ENCODE data around the gene SAMD11.
A peak's percentile ranks its signal among the peaks of the same experiment; 100 is the strongest.

SAMD11 gene

DNA sequence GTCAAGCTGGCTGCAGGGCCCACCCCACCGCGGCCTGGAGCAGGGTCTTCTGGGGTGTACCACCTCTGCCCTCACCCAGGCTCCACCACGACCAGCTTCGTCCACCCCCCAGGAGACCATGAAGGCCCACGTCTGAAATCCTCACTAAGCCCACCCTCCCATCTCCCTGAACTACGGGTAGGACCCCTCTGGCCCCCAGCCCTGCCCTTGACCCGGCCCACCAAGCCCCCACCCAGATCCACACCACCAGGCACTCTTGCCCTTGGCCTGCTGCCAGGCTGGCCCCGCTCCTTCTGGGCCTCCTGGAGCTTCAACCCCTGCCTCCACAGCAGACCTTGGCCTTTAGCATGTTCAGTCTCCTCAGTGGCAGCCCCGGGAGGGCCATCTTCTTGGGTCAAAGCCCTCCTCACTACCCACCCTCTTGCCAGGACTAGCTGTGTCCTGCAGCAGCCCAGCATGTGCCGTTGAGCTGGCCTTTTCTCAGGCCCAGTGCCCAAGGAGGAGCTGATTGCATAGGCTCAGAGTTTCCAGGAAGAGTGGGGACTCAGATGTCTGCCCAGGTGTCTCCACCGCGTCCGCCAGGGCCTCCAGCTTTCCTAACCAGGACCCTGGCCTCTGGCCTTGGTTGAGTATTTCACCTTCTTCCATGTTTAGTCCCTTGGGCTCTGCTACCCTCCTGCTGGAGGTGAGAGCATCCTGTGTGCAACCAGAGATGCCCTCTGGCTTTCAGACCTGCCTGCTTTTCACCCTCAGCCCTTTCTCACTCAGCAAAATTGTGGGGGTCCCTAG lies 17.7 kb upstream of the SAMD11 start:
- no peak for DNase-seq

DNA sequence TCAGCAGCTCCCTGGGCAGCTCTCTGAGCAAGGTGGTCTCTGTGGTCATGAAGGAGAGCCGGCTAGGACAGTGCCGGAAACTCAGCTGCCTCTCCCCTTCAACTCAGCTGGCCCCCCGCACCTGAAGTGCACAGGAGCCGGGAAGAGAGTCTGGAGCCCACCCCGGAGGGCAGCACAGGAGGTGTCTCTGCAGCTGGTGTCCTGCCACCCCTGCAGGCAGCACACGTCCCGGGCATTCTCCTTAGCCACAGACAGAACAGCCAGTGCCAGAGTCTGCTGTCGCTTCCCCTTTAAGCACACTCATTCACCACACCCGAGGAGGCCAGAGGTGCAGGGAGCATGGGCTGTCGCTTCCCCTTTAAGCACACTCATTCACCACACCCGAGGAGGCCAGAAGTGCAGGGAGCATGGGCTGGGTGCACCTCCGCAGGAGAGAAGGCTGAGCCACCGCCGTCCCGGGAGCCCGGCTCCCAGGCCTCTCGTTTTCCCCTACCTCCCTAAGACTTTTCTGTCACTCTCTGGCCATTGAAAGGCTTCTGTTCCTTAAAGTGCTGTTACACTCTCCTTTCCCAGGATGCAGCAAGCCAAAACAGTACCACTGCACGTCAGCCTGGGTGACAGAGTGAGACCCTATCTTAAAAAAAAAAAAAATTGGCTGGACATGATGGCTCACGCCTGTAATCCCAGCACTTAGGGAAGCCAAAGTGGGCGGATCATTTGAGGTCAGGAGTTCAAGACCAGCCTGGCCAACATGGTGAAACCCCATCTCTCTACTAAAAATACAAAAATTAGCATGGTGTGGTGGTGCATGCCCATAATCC lies 16.9 kb upstream of the SAMD11 start:
- peak; percentile 92 for DNase-seq

DNA sequence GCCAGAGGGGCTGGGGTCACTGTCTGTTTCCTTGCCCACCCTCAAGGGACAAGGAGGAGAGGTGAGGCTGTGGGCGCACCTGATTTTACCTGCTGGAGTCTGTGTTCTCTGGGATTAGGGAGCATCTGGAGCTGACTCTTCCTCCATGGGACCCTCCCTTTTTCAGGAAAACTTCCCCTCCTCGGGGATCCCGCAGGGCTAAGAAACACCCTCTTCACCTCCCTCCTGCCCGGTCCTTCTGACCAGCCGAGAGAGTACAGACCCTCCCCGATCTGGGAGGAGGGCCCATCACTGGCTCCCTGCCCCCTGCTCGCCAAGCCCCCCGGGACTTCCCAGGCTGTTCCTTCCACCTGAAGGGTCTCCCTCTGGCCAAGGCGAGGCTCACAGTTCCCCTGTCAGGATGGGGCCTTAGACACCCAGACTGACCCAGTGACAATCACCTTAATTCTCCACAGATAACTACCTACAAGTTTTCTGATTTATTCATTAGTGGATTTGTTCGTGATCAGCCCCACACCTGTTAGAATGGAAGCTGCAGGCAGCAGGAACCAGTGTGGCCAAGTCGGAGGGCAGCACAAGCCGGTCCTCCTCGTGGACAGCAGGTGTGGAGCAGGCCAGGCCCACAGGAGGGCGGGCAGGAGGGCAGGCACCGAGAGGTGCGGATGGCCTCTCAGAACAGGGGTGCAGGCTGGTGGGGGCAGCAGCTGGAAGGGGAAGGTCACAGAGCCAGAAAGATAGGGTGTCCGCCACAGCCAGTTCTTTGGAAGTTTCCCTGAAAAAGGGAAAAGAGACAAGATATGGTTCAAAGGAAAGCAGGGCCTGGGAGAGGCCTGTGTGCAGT lies 15.9 kb upstream of the SAMD11 start:
- no peak for DNase-seq

DNA sequence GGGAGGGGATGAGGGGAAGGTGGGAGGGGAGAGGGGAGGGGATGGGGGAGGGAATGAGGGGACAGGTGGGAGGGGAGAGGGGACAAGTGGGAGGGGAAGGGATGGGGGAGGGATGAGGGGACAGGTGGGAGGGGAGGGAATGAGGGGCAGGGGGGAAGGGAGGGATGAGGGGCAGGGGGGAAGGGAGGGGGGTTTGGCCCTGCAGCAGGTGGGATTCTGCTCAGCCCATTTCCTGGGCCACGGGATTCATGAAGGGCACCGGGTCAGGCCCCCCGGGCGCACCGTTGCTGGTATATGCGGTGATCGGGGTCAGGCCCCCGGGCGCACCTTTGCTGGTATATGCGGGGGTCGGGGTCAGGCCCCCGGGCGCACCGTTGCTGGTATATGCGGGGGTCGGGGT lies 15.1 kb upstream of the SAMD11 start:
- DNase-seq: no peak

DNA sequence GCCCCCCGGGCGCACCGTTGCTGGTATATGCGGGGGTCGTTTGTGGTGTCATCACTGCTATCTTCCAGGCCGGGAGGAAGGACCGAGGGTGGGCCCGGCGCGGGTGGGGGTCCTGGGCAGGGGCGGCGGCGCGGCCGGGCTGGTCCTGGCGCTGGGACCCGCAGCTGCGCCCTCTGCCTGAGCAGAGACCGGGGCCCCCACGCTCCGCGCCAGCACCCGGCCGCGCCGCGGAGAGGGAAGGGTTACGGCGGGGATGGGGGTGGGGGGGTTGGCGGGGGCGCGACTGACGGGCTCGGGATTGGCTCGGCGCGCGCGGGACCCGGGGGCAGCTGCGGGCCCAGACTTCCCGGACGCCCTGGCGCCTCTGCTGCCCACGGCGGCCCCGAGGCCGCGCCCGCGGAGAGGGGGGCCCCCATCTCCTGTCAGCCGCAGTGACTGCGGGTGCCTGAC lies 13.8 kb upstream of the SAMD11 start:
- DNase-seq: no peak

DNA sequence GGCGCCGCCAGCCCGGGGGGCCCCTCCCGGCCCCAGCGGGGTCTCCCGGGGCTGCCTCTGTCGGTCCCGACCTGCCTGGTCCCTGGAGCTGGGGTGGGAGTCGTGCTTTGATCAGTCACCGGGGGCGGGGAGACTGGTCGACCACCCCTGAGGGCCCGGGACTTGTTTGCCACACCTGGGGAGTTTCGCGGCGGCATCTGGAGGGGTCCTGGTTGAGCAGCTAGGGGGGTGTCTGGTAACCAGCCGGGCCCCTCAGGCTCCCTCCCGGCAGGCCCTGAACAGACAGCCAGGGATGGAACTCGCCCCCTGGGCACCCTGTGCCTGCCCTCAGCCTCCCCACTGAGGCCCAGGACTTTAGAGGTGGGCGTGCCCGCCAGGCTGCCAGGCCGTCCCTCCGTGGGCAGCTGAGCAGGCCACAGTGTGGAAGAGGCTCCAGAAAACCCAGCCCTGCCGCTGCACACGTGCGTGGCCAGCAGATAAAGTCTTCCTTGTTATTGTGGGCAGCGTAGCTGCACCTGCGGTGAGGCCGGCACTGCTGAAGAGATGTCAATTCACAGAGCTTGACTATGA lies 13.3 kb upstream of the SAMD11 start:
- DNase-seq: no peak

DNA sequence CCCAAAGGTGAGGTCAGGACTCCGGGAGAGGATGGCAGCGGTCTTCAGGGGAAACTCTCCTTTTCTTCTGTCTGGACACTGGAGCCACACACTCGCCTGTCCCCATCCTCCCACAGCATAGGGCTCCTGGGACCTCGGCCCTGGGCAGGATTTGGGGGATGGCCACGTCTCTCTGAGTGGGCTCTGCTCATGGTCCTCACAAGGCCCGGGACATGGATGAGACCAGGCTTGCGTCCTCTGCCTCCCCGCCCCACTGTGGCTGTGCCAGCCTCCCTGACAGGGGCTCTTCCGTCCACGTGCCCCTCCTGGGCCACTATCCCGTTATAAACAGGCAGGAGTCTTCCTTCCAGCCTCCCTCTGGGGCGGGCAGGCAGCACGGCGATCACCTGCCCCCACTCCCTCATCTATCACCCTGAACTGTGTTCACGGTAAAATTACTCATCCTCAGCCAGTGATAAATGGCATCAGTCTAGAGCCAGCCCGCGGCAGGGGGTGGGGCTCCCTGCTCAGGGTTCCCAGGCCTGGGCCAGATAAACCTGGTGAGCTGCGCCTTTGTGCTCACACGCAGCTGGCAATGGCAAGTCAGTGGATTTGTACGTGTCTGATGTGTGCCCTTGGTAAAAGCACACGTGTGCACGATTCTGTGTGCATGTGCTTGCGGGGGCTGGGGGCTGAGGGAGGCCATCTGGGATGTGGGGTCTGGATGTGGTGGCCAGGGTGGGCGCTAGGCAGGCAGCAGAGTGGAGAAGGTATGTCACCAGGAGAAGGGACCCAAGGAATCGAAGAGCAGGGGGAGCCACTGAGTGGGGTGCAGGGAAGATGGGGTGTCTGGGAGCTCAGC lies 12.6 kb upstream of the SAMD11 start:
- peak; percentile 52 for DNase-seq

DNA sequence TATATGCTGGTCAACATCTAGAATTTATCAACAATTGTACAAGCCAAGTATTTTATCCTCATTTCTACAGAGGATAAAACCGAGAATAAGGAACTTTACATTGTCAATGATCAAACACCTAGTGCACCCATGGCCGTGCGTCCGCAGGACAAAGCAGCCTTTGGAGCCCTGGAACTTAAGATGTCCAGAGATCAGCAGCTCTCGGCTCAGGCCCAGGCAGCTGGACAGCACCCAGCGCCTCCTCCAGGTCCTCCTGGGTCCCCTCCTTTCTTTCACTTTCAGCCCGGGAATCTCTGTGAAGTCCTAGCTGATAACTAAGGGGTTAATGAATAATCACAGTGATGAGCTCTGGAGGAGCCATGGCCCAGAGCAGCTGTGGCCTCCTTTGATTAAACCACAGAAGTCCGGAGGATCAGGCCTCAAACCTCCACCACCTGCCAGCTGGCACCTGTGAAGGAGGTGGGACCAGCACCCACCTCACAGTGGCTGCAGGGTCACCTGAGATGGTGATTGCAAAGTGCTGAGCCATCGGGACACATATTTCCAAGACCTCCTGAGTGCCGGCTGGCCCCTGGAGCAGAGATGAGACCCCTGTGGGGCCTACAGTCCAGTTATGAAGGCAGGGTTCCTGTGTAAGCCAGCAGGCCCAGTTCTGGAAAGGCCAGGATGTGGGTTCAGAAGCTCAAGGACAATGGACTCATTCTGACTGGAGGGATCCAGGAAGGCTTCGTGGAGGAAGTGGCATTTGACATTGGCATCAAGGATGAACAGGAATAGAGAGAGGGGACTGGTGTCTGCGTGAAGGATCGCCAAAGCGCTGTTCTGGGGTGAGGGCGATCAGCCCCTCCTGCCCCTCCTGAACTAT lies 11.6 kb upstream of the SAMD11 start:
- no peak for DNase-seq

DNA sequence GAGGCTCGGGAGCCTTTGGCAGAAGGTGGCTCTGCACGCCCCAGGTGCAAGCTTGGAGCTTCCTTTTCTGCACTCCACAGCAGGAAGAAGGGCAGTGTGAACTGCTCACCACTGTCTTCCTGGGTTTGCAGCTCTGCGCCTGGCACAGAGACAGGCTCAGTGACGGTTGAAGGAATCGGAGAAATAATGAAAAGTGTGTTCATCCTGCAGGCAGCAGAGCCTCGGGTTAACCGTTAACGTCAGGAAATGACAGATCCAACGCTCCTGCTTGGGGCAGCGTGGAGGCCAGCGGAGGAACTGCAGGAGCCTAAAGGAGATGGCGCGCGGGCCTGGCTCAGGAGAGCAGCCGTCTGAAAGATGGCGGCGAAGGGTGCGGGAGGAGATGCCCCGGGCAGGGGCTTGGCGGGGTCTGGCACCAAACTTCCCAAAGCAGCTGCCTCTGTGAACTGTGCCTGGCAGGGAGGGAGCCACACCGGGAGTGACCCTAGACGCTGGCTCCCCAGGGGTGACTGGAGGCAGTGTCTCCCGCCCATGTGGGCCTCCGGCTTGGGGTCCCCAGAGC lies 10.9 kb upstream of the SAMD11 start:
- DNase-seq: no peak

DNA sequence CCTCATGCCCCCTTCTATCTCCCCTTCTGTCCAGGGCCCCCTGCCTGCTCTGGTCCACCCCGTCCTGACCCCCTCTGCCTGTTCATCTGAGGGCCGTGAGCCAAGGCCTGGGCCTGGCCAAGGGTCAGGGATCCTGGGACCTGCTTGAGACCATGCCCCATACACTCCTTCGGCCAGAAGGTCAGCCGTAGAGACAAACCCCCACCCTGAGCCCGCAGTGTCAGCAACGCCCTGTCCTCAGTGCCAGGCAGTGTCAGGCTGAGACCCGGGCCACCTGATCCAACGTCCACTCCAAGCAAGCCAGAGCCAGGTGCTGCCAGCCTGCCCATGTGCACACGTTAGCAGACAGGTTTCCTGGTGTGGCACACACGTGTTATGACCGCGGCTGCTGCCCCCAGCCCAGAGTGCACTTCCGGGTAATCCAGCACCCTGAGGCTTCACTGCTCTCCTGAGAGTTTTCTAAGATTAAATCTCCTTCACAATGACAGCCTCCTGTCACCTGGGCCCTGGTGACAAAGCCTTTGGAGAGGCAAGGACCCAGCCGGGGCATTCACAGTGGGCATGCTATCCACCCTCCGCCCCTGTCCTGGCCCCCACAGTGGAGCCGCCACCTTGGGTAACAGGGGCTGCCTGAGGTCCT lies 10.1 kb upstream of the SAMD11 start:
- no peak for DNase-seq

DNA sequence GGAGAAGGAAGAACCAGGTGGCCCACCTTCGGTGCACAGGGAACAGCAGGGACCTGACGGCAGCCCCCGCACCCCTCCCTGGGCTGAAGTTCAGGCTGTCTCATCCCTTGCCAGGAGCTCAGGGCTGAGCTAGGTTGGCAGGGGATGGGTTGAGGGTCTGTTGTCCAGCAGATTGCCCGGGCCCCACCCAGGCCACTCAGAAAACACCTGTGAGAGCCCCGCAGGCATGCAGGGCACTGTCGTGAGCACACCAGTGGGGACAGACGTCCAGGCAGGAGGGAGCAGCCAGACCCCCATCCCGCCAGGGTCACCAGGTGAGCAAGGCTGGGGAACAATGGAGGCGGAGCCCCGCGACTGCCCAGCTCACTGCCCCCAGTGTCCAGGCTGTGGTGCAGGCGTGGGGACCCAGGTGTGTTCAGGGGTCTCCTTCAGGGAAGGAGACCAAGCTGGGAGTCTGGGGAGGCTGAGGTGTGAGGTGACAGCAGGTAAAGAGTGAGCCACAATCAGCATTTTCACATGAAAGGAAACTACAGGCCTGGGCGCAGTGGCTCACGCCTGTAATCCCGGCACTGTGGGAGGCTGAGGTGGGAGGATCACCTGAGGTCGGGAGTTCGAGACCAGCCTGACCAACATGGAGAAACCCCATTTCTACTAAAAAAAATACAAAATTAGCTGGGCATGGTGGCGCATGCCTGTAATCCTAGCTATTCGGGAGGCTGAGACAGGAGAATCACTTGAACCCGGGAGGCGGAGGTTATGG lies 9.4 kb upstream of the SAMD11 start:
- no peak for DNase-seq

DNA sequence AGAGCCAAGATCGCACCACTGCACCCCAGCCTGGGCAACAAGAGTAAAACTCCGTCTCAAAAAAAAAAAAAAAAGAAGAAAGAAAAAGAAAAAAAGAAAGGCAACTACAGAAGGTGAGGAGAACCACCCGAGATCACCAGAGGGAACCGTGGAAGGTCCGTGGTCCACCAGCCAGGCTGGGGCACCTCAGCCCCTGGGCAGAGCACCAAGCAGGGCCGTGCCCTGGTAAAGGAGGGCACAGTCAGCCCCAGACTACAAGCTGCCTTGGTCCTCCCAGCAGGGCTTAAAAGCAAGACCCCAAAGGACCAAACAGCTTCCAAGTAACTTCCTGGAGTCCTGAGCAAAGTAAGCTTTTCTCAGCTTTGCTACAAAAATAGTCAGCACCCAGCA lies 8.8 kb upstream of the SAMD11 start:
- DNase-seq: no peak

DNA sequence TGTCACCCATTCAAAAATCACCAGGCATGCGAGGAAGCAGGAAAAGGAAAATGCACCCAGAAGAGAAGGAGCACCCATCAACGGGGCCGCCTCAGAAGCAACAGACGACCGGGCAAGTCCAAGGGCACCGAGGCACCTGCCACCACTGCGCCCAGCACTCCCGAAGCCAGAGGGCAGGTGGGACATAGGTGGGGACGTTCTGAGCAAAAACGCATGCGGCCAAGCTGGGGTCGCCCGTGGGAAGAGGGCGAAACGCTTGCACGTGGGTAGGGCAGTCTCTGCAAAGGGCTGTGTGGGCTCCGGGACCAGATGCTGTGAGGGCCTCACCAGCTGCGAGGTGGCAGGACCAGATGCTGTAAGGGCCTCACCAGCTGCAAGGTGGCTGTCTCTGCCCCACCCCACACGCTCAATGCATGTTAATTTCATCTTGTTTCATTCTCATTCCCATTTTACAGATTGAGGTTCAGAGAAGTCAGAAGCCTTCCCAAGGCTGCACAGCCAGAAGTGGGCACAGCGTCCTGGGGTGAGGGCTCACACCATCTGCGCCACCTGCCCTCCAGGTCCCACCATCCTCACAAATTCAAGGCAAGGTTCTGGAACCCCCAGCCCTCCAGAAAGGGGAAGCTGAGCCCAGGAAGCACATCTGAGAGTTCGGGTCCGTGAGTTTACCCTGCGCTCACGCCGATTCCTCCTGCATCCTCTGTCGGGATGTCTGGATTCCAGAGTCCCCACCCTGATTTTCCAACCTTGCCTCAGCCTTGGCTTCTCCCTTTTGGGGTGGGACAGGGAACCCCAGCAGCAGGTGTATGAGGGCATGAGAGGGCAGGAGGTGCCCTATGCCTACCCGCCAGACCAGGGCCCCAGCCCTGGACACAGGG lies 8.2 kb upstream of the SAMD11 start:
- DNase-seq: no peak

DNA sequence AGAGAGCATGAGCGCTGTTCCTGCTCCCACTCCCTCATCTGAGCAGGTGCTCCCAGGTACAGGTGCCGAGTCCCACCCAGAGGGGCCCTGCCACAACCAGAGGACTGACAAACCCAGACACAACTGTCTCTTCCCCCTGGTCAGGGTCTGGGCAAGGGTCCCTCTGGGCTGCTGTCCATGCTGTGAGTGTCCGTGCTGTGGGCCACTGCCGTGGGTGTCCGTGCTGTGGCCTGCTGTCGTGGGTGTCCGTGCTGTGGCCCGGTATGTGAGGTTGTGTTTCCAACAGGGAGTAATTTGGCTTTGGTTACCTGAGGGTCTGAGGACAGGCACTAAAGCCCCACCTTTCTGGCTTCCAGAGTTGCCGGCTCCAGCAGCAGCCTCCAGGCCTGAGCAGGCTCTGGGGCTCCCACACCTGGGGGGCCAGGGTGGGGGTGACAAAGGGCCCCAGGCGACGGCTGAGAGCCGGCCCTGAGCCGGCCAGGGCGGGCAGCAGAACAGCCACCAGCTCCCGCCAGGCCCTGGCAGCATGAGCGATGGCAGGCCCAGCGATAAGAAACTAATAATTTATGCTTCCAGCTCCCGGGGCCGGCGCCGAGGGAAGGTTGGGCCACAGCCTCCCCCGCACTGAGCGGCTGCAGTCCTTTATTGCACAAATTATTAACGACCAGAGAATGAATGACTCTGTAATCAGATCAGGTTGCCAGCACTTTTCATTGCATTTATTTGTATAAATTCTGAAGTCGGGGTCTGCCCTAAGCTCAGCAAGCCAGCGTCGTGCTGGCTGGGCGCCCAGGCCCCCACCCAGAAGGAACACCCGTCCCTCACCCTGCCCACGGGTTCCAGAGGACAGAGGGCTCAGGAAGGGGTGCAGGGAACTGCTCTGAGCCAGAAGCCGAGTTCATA lies 7.3 kb upstream of the SAMD11 start:
- DNase-seq: peak; percentile 56

DNA sequence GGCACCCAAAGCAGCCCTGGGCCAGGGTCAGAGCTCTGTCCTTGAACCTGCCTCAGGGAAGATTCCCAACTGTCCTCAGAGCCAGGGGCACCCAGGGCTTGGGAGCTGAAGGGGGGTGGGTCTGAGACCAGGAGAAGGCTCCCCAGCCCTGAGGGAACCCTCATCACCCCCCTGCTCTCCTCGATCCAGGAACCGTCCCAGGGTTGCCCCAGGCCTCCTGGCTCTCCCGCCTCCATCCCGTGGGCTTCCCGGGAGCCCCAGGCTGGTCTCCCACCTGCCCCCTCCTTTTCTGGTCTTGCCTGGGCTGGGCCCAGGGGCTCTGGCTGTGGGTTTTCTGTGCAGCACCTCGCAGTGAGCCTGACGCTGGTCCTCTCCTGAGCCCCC lies 6.7 kb upstream of the SAMD11 start:
- DNase-seq: no peak

DNA sequence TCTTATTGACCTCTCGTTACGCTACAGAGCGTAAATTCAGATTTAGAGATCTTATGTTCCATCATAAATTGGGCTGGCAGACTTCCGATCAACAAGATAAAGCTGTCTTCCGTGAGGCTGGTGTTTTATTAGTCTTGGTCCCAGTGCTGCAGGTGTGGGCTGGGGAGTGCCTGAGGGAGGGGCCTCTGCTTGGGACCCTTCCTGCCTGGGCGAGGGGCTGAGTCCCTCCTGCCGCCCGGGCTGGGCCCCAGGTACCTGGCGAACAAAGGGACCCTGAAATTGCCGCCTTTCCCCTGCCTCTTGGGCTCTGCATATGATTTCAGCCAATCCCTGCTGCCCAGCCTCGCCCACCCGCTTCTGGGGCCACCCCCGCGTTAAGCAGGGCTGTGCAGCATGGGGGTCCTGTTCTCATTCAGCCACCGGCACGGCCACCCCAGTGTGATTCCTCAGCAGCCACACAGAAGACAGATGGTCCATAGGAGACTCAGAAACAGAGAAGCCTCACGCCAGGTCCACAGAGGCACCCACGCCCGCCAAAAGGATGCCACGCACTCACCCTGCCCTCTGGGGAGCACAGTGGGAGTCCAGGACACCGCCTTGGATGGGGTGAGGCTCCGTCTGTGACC lies 6.1 kb upstream of the SAMD11 start:
- DNase-seq: no peak

DNA sequence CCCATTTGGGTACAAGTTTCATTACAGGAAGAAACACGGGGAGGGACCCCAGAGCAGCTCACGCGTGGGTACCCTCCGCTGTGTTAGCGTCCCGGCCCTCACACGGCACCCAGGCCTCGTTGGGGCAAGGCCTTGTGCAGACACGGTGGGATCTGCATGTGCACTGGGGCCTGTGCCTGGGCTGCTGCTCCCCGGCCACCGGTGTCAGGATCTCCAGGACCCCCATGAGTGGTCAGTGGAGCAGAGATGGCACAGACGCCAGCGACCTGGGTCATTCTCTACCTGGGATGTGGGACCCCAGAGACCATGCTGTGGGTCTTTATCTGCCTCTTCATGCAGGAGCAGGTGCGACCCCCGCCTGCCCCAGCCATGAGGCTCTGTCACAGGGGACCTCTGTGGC lies 5.4 kb upstream of the SAMD11 start:
- no peak for DNase-seq

All from OCI-M1 (cell line).